Left colon (tissue), 2 donors: ENCODE data around the gene ATG7. TPM values are rescaled to one million over a fixed set of nuclear protein-coding genes. Genes with fewer than 3 reads are reported as not detected.
"Not testable (repeated sequence)": the region's sequence is repeated elsewhere in the genome, so short reads cannot be mapped to it uniquely, and the experiment has no call there.

Experiments used
- ATAC-seq: fragments of 200-7000 bp; cut with Tn5 transposase; one replicate; pipeline ENCODE4 v1.9.1; 2020; ENCODE audit warnings: mild to moderate bottlenecking, moderate library complexity
- DNase-seq, 2 donors: peaks; one replicate each; pipeline ENCODE4 v3.0.0-alpha.2; 2020
- intact Hi-C, 2 donors: fragments of 100-400 bp; cut with DNase I in 1 of 2; cut with micrococcal nuclease in 1 of 2; formaldehyde crosslinking; loops; one replicate each; pipeline versions ENCODE4 v1.11.2 to v1.14.0; 2022; cut with DNase I, micrococcal nuclease
- total RNA-seq, 2 donors: library from RNA; stranded (reverse); fragmentation: NEBNext Ultra II Directional; extraction: Animal tissue kit (Norgen Biotek cat#: 25700); gene quantifications; one replicate each; pipeline ENCODE4 v1.2.1, GENCODE V29; 2021
- donor health status: DM: no; HTN: no; CAD: no.
- donor health status: DM: yes; HTN: yes; CAD: no.

The ATG7 gene
- total RNA-seq, 2 donors from 2014 or later, result 34.6 to 41.0 TPM

- ATAC-seq, result peak; percentile 76
- no peak for DNase-seq
- intact Hi-C loops, result loop anchor here in 1 of 2 donors (5.0 kb wide), 1 partner anchor 258 kb away; no protein-coding TSS in a partner anchor
These were observed 122.2 kb downstream of the ATG7 start for GRCh38 chr3:11394392-11394791.

- ATAC-seq (no peak), DNase-seq (no peak)
- intact Hi-C loops, result no loop called here
These were observed 128.0 kb downstream of the ATG7 start for GRCh38 chr3:11400213-11400612.

- ATAC-seq, result no peak
- DNase-seq, result no peak
- intact Hi-C loops, result no loop called here
These were observed 129.2 kb downstream of the ATG7 start for GRCh38 chr3:11401434-11401833.

- intact Hi-C loops, result no loop called here
- no peak for ATAC-seq
- DNase-seq, result no peak
These were observed 133.1 kb downstream of the ATG7 start for GRCh38 chr3:11405323-11405722.

GRCh38 chr3:11407644-11408043 lies 135.4 kb downstream of the ATG7 start:
- ATAC-seq (no peak), DNase-seq (no peak)
- intact Hi-C loops, result no loop called here

- DNase-seq, ATAC-seq, intact Hi-C loops: not testable (repeated sequence)
These were observed 136.2 kb downstream of the ATG7 start for GRCh38 chr3:11408324-11408859.

- ATAC-seq, result no peak
- intact Hi-C loops, result no loop called here
- no peak for DNase-seq
These were observed 138.4 kb downstream of the ATG7 start for GRCh38 chr3:11410564-11410963.

GRCh38 chr3:11411956-11412355 lies 139.8 kb downstream of the ATG7 start:
- ATAC-seq, result no peak
- intact Hi-C loops, result no loop called here

GRCh38 chr3:11413071-11413470 lies 140.9 kb downstream of the ATG7 start:
- intact Hi-C loops, result no loop called here
- no peak for ATAC-seq
- DNase-seq, result no peak

More at GRCh38 chr3:11411956-11412355, 139.8 kb downstream of the ATG7 start:
- DNase-seq, result no peak

- intact Hi-C loops, result no loop called here
These were observed 142.9 kb downstream of the ATG7 start for GRCh38 chr3:11415099-11415498.

GRCh38 chr3:11420066-11420465 lies 147.9 kb downstream of the ATG7 start:
- ATAC-seq (no peak), DNase-seq (no peak)
- intact Hi-C loops, result no loop called here

More at GRCh38 chr3:11415099-11415498, 142.9 kb downstream of the ATG7 start:
- DNase-seq, result no peak
- no peak for ATAC-seq

- intact Hi-C loops, result no loop called here
- no peak for ATAC-seq
- DNase-seq, result no peak
These were observed 150.1 kb downstream of the ATG7 start for GRCh38 chr3:11422291-11422690.

GRCh38 chr3:11423868-11424267 lies 151.7 kb downstream of the ATG7 start:
- no peak for ATAC-seq
- intact Hi-C loops, result no loop called here
- DNase-seq, result no peak

GRCh38 chr3:11424277-11424676 lies 152.1 kb downstream of the ATG7 start:
- ATAC-seq (no peak), DNase-seq (no peak)
- intact Hi-C loops, result no loop called here

GRCh38 chr3:11430207-11430606 lies 158.0 kb downstream of the ATG7 start:
- DNase-seq (no peak), ATAC-seq (no peak)
- intact Hi-C loops, result no loop called here

- intact Hi-C loops, result no loop called here
- no peak for DNase-seq
- ATAC-seq, result no peak
These were observed 158.4 kb downstream of the ATG7 start for GRCh38 chr3:11430624-11431023.

- intact Hi-C loops, result no loop called here
- DNase-seq (no peak), ATAC-seq (no peak)
These were observed 159.1 kb downstream of the ATG7 start for GRCh38 chr3:11431319-11431718.

GRCh38 chr3:11434017-11434526 lies 161.9 kb downstream of the ATG7 start:
- no peak for ATAC-seq
- intact Hi-C loops, result no loop called here

GRCh38 chr3:11434563-11435096 lies 162.4 kb downstream of the ATG7 start:
- DNase-seq (no peak), ATAC-seq (no peak)
- intact Hi-C loops, result no loop called here

More at GRCh38 chr3:11434017-11434526, 161.9 kb downstream of the ATG7 start:
- DNase-seq, result peak in 1 of 2 donors; percentile 25

GRCh38 chr3:11435440-11436165 lies 163.4 kb downstream of the ATG7 start:
- DNase-seq (no peak), ATAC-seq (no peak)
- intact Hi-C loops, result no loop called here
